Tibial artery (tissue), 4 donors: Measurements from ENCODE around the gene ZBTB20.

ENCODE experiments used
- DNase-seq, 2 donors: peaks; one replicate each; pipeline ENCODE4 v3.0.0-alpha.2; 2019
- H3K27ac ChIP-seq, 2 donors: fragments of 200-600 bp; sonication (generic) in 1 of 2; 1 replicate in 1 of 2; 2 replicates in 1 of 2; pipeline ENCODE4 v1.5.1; 2018 to 2019; ENCODE audit warnings: mild to moderate bottlenecking in 1 of 2
- H3K27me3 ChIP-seq, 2 donors: fragments of 200-600 bp; sonication (generic) in 1 of 2; one replicate each; pipeline versions ENCODE4 v1.5.1 to v1.6.0; 2016 to 2019
- H3K36me3 ChIP-seq, 3 donors: fragments of 200-600 bp; sonication (generic) in 2 of 3; one replicate each; pipeline ENCODE4 v1.5.1; 2016 to 2019; ENCODE audit warnings: mild to moderate bottlenecking in 2 of 3
- H3K4me1 ChIP-seq, 4 donors: fragments of 200-600 bp; sonication (generic) in 2 of 4; 1 replicate in 3 of 4; 2 replicates in 1 of 4; pipeline ENCODE4 v1.5.1; 2016 to 2019
- H3K4me3 ChIP-seq, 2 donors: fragments of 200-600 bp; sonication (generic) in 1 of 2; 1 replicate in 1 of 2; 2 replicates in 1 of 2; pipeline ENCODE4 v1.5.1; 2018 to 2019; ENCODE audit warnings: mild to moderate bottlenecking in 2 of 2
- H3K9me3 ChIP-seq, 3 donors: fragments of 200-600 bp; sonication (generic) in 1 of 3; one replicate each; pipeline ENCODE4 v1.5.1; 2016 to 2019
- intact Hi-C: fragments of 100-400 bp; cut with DNase I; formaldehyde crosslinking; loops from one replicate; pipeline ENCODE4 v1.15.0; 2023; ENCODE audit warnings: low total_unique reads
- TF ChIP-seq, protein P1 (sequence below), 2 experiments: fragments of 200-600 bp in 1 of 2; fragments of 450-650 bp in 1 of 2; IDR thresholded peaks; one replicate each; pipeline ENCODE4 v1.5.1; 2017 to 2019; ENCODE audit warnings: antibody characterized with exemption in 2 of 2, mild to moderate bottlenecking in 1 of 2, moderate library complexity in 1 of 2

Gene ZBTB20

DNA sequence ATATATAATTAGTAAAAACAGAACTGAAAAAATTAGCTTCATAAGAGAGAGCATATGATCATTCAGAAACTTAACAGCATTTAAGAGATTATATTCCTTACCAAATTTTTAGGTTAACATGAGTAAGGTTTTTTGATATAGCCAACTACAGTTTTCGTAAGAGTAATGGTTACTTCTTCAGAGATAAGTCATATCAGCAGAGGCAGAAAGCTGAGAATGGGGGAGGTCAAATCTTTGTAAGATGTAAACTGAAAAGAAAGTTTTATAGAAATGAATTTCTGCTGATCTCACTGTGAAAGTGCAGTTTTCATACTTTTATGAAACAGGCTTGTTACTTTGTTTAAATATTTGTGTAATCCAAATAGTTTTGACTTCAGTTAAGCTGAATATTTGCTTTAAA lies 193.3 kb downstream of the ZBTB20 start:
- no peak for DNase-seq
- Histone ChIP-seq H3K4me3 (no peak overlapping the region), H3K36me3 (peaks cover 22 to 34% (median 23%) of the 10 kb centered on the region in 3 donors), H3K9me3 (peaks cover 0 to 16% (median 7%) of the 10 kb centered on the region in 3 donors), H3K27me3 (no peaks in the 10 kb centered on the region), H3K4me1 (no peaks in the 10 kb centered on the region), H3K27ac (no peak overlapping the region)
- TF ChIP-seq, protein P1, sequence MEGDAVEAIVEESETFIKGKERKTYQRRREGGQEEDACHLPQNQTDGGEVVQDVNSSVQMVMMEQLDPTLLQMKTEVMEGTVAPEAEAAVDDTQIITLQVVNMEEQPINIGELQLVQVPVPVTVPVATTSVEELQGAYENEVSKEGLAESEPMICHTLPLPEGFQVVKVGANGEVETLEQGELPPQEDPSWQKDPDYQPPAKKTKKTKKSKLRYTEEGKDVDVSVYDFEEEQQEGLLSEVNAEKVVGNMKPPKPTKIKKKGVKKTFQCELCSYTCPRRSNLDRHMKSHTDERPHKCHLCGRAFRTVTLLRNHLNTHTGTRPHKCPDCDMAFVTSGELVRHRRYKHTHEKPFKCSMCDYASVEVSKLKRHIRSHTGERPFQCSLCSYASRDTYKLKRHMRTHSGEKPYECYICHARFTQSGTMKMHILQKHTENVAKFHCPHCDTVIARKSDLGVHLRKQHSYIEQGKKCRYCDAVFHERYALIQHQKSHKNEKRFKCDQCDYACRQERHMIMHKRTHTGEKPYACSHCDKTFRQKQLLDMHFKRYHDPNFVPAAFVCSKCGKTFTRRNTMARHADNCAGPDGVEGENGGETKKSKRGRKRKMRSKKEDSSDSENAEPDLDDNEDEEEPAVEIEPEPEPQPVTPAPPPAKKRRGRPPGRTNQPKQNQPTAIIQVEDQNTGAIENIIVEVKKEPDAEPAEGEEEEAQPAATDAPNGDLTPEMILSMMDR (IDR thresholded peaks at IDR 0.05), result no peak
- intact Hi-C loops, result no loop called here

DNA sequence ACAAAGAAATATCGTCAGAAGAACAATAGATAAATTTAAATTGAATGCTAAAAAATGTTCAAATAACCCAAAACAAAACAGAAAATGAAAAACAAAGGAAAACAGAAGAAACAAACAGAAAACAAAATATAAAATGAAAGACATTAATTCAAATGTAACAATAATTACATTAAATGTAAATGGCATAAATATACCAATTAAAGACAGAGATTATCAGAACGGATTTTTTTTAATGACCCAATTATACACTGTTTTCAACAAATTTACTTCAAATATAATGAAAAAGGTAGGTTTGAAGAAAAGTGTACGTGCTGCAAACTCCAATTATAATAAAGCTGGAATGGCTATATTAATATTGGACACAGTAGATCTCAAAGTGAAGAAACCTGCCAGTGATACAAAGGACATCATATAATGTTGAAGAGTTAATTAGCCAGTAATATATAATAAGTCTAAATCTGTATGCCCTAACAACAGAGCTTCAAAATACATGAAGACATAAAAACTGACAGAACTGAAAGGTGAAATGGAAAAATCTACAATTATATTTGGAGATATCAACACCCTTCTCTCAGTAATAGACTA lies 193.8 kb downstream of the ZBTB20 start:
- Histone ChIP-seq H3K4me3 (no peak overlapping the region), H3K27me3 (no peaks in the 10 kb centered on the region), H3K4me1 (no peaks in the 10 kb centered on the region), H3K9me3 (peaks cover 0 to 16% (median 7%) of the 10 kb centered on the region in 3 donors), H3K36me3 (peaks cover 21 to 31% (median 22%) of the 10 kb centered on the region in 3 donors), H3K27ac (no peak overlapping the region)
- TF ChIP-seq, protein P1 (IDR thresholded peaks at IDR 0.05), result no peak
- intact Hi-C loops, result no loop called here
- DNase-seq, result no peak

DNA sequence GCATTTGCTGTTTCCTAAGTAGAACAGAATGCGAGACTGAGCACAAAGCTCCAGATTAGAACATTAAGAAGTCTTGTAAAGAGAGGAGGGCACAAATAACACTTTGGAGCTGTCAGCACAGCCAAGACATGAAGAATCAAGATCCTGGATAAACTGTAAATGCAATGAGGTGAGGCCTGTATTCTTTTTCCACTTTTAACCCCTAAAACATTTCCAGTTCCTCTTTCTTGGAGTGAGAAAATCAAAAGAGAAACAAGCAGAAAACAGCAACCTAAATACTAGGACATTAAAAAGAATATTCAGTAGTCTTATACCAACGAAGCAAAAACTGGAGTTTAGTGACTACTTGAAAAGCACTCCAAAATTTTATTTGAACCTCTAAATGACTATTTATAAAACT lies 204.3 kb downstream of the ZBTB20 start:
- peaks cover 0 to 1% (median 0%) of the 10 kb centered on the region in 3 donors for H3K36me3 ChIP-seq
- no peak overlapping the region for H3K4me3 ChIP-seq
- H3K9me3 ChIP-seq, result no peaks in the 10 kb centered on the region
- TF ChIP-seq, protein P1 (IDR thresholded peaks at IDR 0.05), result no peak
- intact Hi-C loops, result no loop called here
- H3K27me3 ChIP-seq, result no peaks in the 10 kb centered on the region
- DNase-seq, result no peak
- no peak overlapping the region for H3K27ac ChIP-seq
- peaks cover 0 to 3% (median 0%) of the 10 kb centered on the region in 4 donors for H3K4me1 ChIP-seq

DNA sequence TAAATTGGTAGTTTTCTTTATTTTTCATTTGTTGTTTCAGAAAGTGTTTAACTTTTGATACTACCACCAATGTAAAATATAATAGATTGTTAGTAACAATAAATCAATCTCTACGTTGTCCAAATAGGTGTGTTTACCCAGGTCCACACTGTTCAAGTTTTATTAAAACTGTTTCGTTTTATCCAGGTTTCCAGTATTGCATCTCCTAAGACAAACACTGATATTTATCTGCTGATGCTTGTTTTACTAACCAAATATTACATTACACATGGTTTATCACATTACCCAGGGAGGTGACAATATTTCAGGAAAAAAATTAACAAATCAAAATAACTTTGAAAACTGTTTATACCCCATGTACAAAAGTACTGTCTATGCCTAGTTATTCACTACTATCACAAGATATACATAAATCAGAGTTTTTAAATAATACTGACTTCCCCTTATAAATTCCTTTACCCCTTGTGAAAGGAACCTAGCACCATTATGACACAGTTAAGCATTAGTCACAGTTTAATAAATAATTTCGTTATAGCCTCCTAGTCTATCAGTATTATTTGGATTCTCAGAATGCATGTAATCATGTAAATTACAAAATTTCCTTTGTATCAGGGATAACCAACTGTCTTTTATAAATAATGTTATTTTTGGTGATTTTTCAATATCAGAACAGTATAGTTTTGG lies 205.3 kb downstream of the ZBTB20 start:
- peaks cover 0 to 4% (median 0%) of the 10 kb centered on the region in 3 donors for H3K36me3 ChIP-seq
- H3K27ac ChIP-seq, result no peak overlapping the region
- H3K9me3 ChIP-seq, result no peaks in the 10 kb centered on the region
- intact Hi-C loops, result no loop called here
- H3K27me3 ChIP-seq, result no peaks in the 10 kb centered on the region
- peaks cover 0 to 3% (median 0%) of the 10 kb centered on the region in 4 donors for H3K4me1 ChIP-seq
- TF ChIP-seq, protein P1 (IDR thresholded peaks at IDR 0.05), result no peak
- no peak for DNase-seq
- no peak overlapping the region for H3K4me3 ChIP-seq

DNA sequence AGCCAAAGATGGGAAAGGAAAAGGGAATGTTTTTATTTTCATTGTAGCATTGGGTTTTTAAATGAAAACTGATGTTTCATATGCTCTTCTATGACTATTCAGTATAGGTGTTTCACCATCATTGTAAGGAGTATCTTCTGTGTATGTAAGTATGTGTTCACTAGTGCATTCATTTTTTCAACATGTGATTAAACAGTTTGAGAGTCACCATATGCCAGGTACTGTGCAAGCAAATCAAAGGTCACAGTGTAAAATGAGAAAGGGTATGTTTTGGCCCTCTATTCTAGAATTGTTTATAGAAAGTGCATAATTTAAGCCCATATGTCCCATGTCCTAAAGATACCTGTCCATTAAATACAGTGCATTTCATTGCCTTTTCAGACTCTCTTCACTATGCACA lies 207.2 kb downstream of the ZBTB20 start:
- Histone ChIP-seq H3K9me3 (no peaks in the 10 kb centered on the region), H3K27me3 (no peaks in the 10 kb centered on the region), H3K4me1 (peaks cover 0 to 3% (median 0%) of the 10 kb centered on the region in 4 donors), H3K27ac (no peak overlapping the region), H3K36me3 (peaks cover 0 to 4% (median 0%) of the 10 kb centered on the region in 3 donors), H3K4me3 (no peak overlapping the region)
- TF ChIP-seq, protein P1 (IDR thresholded peaks at IDR 0.05), result no peak
- DNase-seq, result no peak
- intact Hi-C loops, result no loop called here
